Smooth muscle cell of the brain vasculature (primary cell): ENCODE data around the gene FOXP3.

Experiments
- DNase-seq: peaks from one replicate; pipeline ENCODE4 v3.0.0-alpha.2; 2012; ENCODE audit warnings: low read depth, low spot score

The FOXP3 gene

GRCh38 chrX:49214996-49215526 is 49.4 kb downstream of the FOXP3 start:
- DNase-seq: no peak

GRCh38 chrX:49214416-49214815 is 50.1 kb downstream of the FOXP3 start:
- DNase-seq: no peak

GRCh38 chrX:49212861-49213260 is 51.6 kb downstream of the FOXP3 start:
- no peak for DNase-seq

GRCh38 chrX:49212209-49212608 is 52.3 kb downstream of the FOXP3 start:
- DNase-seq: no peak

- DNase-seq: no peak
Measured at GRCh38 chrX:49211074-49211473, 53.4 kb downstream of the FOXP3 start.

GRCh38 chrX:49210406-49210805 is 54.1 kb downstream of the FOXP3 start:
- DNase-seq: no peak

- DNase-seq: no peak
Measured at GRCh38 chrX:49209434-49210251, 54.9 kb downstream of the FOXP3 start.

- no peak for DNase-seq
Measured at GRCh38 chrX:49208399-49208798, 56.1 kb downstream of the FOXP3 start.

GRCh38 chrX:49206543-49206942 is 58.0 kb downstream of the FOXP3 start:
- DNase-seq: no peak

- no peak for DNase-seq
Measured at GRCh38 chrX:49205443-49205842, 59.1 kb downstream of the FOXP3 start.

- no peak for DNase-seq
Measured at GRCh38 chrX:49204709-49205108, 59.8 kb downstream of the FOXP3 start.

GRCh38 chrX:49204017-49204416 is 60.5 kb downstream of the FOXP3 start:
- no peak for DNase-seq

- DNase-seq: no peak
Measured at GRCh38 chrX:49203536-49203935, 61.0 kb downstream of the FOXP3 start.

GRCh38 chrX:49202022-49202421 is 62.5 kb downstream of the FOXP3 start:
- no peak for DNase-seq
